ENCODE data around the gene NFATC1.

The NFATC1 gene

DNA sequence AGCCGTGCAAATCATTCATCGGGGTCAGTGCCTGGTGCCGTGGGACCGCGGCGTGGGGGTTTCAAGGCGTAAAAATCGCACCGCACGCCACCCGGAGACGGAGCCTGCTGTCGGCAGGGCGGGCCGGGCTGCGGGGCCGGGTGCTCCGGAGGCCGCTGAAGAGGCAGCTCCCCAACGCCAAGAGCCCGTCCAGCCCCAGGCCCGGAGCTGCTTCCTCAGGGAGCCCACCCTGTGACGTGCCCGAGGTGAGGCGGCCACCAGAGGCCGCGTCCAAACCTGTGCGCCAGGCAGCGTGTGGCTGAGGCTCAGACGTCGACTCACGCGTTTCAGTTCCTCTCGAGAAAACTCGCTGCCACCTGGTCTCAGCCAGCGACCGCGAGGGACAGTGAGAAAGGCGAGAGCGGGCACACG lies 98.1 kb downstream of the NFATC1 start:
- TF ChIP-seq, protein P1, sequence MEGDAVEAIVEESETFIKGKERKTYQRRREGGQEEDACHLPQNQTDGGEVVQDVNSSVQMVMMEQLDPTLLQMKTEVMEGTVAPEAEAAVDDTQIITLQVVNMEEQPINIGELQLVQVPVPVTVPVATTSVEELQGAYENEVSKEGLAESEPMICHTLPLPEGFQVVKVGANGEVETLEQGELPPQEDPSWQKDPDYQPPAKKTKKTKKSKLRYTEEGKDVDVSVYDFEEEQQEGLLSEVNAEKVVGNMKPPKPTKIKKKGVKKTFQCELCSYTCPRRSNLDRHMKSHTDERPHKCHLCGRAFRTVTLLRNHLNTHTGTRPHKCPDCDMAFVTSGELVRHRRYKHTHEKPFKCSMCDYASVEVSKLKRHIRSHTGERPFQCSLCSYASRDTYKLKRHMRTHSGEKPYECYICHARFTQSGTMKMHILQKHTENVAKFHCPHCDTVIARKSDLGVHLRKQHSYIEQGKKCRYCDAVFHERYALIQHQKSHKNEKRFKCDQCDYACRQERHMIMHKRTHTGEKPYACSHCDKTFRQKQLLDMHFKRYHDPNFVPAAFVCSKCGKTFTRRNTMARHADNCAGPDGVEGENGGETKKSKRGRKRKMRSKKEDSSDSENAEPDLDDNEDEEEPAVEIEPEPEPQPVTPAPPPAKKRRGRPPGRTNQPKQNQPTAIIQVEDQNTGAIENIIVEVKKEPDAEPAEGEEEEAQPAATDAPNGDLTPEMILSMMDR (IDR thresholded peaks at IDR 0.05; ENCODE audit: control insufficient read depth, extremely low read depth, insufficient read depth): no peak
- no peak for DNase-seq (ENCODE audit: low read depth)
- no peak overlapping the region for H3K4me3 ChIP-seq (ENCODE audit: low read depth, low read length)

DNA sequence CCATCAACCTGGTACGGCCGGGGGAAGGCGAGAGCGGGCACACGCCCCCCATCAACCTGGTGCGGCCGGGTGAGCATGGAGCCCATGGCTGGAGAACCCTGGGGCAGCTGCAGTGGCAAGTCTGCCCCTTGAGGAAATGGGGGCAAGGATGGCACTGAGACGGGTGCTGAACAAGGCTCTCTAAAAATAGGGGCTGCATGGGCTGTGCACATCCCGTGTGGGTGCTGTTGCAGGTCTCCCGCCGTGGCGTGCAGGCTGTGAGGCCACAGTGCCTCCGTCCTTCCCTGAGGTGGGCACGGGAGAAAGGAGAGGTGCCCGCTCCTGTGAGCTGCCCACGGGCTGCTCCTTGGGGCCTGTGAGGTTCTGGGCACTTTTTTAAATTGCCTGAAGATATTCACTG lies 99.2 kb downstream of the NFATC1 start:
- TF ChIP-seq, protein P1 (IDR thresholded peaks at IDR 0.05; ENCODE audit: control insufficient read depth, extremely low read depth, insufficient read depth): no peak
- no peak for DNase-seq (ENCODE audit: low read depth)
- no peak overlapping the region for H3K4me3 ChIP-seq (ENCODE audit: low read depth, low read length)

DNA sequence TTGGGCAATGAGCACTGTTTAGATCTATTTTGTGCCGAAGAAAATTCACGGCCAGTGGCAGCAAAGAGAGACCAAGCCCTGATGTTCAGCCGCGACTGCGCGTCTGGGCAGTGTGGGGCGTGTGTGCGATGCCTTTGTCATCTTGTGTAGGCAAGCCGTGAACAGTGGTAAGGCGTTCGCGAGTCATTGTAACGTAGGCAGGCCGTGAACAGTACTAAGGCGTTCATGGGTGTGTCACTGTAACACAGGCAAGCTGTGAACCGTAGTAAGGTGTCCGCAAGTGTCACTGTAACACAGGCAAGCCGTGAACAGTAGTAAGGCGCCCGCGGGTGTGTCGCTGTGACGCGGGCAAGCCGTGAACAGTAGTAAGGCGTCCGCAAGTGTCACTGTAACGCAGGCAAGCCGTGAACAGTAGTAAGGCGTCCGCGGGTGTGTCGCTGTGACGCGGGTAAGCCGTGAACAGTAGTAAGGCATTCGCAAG lies 99.9 kb downstream of the NFATC1 start:
- DNase-seq (ENCODE audit: low read depth): no peak
- TF ChIP-seq, protein P1 (IDR thresholded peaks at IDR 0.05; ENCODE audit: control insufficient read depth, extremely low read depth, insufficient read depth): no peak
- no peak overlapping the region for H3K4me3 ChIP-seq (ENCODE audit: low read depth, low read length)

DNA sequence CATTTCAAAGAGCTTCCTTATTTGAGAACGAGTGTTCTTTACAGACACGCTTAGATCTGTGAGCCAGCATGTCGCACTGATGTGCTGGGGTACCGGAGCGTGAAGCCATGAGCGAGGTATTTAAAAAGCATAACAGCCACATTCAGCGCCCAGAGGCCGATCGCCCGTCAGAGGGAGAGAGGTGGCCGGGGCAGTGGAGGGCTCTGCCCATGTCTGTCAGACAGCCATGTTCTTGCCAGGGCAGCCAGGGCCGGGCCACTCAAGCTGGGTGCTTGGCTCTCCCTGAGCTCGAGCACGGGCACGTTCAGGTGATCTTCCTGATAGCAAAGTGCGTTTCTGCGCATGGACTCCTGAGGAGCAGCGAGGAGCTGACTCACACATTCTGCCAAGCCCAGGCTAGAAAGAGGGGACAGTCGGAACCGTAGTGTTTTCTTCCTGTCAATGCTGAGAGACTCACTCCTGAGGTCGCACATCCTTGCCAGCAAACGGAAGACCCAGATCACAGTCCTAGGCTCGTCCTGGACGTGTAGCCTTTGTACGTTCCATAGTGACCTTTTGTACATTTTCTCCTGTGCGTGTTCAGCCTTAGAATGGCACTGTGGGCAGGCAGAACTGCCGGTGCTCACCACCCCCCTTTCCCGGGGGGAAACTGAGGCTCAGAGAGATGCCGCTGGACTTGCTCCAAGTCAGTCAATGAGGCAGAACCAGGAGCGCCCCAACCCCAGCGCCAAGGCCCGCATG lies 100.7 kb downstream of the NFATC1 start:
- no peak overlapping the region for H3K4me3 ChIP-seq (ENCODE audit: low read depth, low read length)
- TF ChIP-seq, protein P1 (IDR thresholded peaks at IDR 0.05; ENCODE audit: control insufficient read depth, extremely low read depth, insufficient read depth): no peak

DNA sequence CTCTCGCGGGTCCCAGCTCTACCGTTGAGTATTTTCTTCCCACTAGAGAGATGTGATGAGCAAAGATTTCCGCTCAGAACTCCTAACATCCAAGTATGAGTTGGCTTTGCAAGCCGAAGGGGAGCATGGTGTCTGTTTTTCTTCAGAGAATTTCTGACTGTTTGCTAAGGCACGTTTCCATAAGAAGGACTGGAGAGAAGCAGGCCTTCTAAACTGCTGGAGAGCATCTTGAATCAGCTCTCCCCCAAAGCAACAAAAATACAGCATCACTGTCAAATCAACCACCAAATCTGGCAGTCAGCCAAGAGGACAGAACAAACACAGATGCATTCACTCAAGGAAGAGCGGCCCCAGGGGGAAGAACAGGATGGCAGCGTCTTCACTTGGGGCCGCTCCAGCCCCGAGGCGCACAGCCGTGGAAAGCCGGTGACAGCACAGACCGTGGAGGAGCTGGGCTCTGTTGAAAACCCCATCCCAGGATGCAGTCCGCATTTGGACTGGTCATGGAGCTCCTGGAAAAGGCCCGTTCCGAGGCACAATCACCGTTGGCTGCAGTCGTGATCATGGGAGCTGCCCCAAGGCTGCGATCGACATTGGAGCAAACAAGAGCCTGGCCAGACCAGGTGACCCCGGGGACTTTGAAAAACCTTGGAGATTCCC lies 101.4 kb downstream of the NFATC1 start:
- TF ChIP-seq, protein P1 (IDR thresholded peaks at IDR 0.05; ENCODE audit: control insufficient read depth, extremely low read depth, insufficient read depth): no peak
- no peak overlapping the region for H3K4me3 ChIP-seq (ENCODE audit: low read depth, low read length)
- peak; percentile 30 for DNase-seq (ENCODE audit: low read depth)

More for the DNA sequence above, 100.7 kb downstream of the NFATC1 start:
- DNase-seq (ENCODE audit: low read depth): no peak

DNA sequence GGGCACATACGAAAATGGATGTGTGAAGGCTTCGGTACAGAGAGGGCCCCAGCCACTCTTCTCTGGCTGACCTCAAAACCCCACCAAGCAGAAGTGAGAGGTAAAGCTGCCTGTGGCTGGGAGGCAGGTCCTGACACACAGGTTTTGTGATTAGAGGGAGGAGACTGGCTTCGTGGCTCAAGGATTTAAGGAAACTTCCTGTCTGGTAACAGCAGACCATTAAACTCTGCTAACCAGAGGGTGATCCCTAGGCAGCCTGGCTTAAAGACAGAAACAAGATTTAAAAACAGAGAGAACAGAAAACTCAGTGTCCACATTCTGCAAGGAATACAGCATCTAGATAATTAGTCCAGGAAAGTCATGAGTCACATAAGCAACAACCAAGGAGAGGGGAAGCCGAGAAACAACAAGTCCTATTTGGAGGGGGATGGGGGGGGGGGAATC lies 101.9 kb downstream of the NFATC1 start:
- no peak overlapping the region for H3K4me3 ChIP-seq (ENCODE audit: low read depth, low read length)
- TF ChIP-seq, protein P1 (IDR thresholded peaks at IDR 0.05; ENCODE audit: control insufficient read depth, extremely low read depth, insufficient read depth): no peak

More for the DNA sequence above, 101.9 kb downstream of the NFATC1 start:
- no peak for DNase-seq (ENCODE audit: low read depth)
